ENCODE results near the gene ZNF774. TPM values are rescaled to one million over a fixed set of nuclear protein-coding genes. Genes with fewer than 3 reads are reported as not detected.

ZNF774 gene
- total RNA-seq, 1 donor from 2014 or later = 3.2 TPM

DNA sequence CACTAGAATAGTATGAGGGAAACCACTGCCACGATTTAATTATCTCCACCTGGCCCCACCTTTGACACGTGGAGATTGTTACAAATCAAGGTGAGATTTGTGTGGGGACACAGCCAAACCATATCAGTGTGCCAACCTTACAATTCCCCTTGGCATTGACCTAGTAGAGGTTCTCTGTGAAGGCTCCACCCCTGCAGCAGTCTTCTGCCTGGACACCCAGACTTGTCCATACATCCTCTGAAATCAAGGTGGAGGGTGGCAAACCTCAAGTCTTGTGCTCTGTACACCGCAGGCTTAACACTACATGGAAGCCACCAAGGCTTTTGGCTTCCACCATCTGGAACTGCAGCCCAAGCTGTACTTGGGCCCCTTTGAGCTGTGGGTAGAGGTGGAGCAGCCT, 27.2 kb downstream of the ZNF774 start:
- Mint-ChIP-seq H3K4me1 (ENCODE audit: low read depth) (no peaks in the 10 kb centered on the region), H3K27me3 (ENCODE audit: low read depth) (no peaks in the 10 kb centered on the region), H3K36me3 (ENCODE audit: low read depth) (peaks cover 4% of the 10 kb centered on the region), H3K4me3 (ENCODE audit: unreplicated experiment) (no peak overlapping the region), H3K27ac (ENCODE audit: unreplicated experiment) (no peak overlapping the region), H3K9me3 (ENCODE audit: low read depth) (peaks cover 4% of the 10 kb centered on the region)
- TF ChIP-seq, protein P1, sequence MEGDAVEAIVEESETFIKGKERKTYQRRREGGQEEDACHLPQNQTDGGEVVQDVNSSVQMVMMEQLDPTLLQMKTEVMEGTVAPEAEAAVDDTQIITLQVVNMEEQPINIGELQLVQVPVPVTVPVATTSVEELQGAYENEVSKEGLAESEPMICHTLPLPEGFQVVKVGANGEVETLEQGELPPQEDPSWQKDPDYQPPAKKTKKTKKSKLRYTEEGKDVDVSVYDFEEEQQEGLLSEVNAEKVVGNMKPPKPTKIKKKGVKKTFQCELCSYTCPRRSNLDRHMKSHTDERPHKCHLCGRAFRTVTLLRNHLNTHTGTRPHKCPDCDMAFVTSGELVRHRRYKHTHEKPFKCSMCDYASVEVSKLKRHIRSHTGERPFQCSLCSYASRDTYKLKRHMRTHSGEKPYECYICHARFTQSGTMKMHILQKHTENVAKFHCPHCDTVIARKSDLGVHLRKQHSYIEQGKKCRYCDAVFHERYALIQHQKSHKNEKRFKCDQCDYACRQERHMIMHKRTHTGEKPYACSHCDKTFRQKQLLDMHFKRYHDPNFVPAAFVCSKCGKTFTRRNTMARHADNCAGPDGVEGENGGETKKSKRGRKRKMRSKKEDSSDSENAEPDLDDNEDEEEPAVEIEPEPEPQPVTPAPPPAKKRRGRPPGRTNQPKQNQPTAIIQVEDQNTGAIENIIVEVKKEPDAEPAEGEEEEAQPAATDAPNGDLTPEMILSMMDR (IDR thresholded peaks at IDR 0.05) = no peak
- no peak for DNase-seq (ENCODE audit: low spot score)

DNA sequence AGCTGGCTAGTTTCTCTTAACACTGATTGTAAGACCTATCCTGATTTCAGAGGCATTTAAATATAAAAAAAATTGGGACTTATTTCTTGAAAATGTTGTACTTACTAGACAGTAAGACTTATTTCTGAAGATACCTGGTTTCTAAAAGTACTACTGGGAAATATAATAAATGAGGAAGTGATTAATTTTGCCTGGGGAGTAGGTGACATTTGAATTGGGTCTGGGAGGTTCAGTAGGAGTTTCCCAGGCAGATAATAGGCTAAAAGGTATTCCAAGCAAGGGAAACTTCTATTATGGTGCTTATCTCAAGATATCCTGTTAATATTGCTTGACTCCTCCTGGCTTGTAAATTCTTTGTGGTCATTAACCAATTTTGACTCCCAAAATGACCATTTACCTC, 29.4 kb downstream of the ZNF774 start:
- TF ChIP-seq, protein P1 (IDR thresholded peaks at IDR 0.05) = no peak
- H3K4me1 Mint-ChIP-seq (ENCODE audit: low read depth) = no peaks in the 10 kb centered on the region
- peaks cover 4% of the 10 kb centered on the region for H3K36me3 Mint-ChIP-seq (ENCODE audit: low read depth)
- H3K27ac Mint-ChIP-seq (ENCODE audit: unreplicated experiment) = no peak overlapping the region
- no peak overlapping the region for H3K4me3 Mint-ChIP-seq (ENCODE audit: unreplicated experiment)
- DNase-seq (ENCODE audit: low spot score) = no peak
- no peaks in the 10 kb centered on the region for H3K27me3 Mint-ChIP-seq (ENCODE audit: low read depth)
- peaks cover 4% of the 10 kb centered on the region for H3K9me3 Mint-ChIP-seq (ENCODE audit: low read depth)

DNA sequence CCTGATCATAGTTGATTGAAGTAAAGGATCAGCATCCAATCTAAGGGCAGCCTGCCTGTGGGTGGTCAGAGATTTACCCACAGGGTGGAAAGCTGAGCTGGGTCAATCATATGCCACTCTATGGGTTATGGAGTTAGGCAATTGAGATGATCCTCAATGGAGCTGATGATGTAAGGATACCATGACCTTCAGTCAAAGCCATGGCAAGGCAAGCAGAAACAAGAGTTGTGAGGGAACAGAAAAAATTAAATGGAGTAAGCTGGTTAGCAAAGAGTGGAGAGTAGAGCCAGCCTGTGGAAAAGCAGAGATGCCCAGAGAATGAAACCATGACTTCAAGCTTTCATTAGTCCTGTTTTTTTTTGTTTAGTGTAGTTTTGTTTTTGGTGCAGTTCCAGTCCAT, 30.2 kb downstream of the ZNF774 start:
- no peak overlapping the region for H3K4me3 Mint-ChIP-seq (ENCODE audit: unreplicated experiment)
- peaks cover 4% of the 10 kb centered on the region for H3K9me3 Mint-ChIP-seq (ENCODE audit: low read depth)
- H3K27me3 Mint-ChIP-seq (ENCODE audit: low read depth) = no peaks in the 10 kb centered on the region
- no peaks in the 10 kb centered on the region for H3K4me1 Mint-ChIP-seq (ENCODE audit: low read depth)
- DNase-seq (ENCODE audit: low spot score) = no peak
- TF ChIP-seq, protein P1 (IDR thresholded peaks at IDR 0.05) = no peak
- peaks cover 4% of the 10 kb centered on the region for H3K36me3 Mint-ChIP-seq (ENCODE audit: low read depth)
- no peak overlapping the region for H3K27ac Mint-ChIP-seq (ENCODE audit: unreplicated experiment)

DNA sequence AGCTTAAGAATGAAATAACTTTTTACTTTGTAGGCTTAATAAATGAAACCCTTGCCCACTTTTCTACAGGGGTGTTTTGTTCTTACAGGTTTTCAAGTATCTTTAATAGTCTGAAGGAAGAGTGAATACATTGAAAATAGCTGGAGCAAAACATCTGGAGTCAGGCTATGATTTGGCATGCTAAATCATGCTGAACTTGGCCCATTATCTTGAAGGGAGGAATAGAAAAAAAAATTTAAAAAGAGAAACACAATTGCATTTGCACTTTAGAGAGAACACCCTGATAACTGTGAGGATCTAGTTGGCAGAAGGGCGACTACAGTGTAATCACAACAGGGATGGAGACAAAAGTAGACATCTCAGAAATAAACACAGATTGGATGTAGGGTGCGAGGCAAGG, 34.1 kb downstream of the ZNF774 start:
- peaks cover 10% of the 10 kb centered on the region for H3K36me3 Mint-ChIP-seq (ENCODE audit: low read depth)
- TF ChIP-seq, protein P1 (IDR thresholded peaks at IDR 0.05) = no peak
- H3K9me3 Mint-ChIP-seq (ENCODE audit: low read depth) = no peaks in the 10 kb centered on the region
- no peak overlapping the region for H3K4me3 Mint-ChIP-seq (ENCODE audit: unreplicated experiment)
- H3K27me3 Mint-ChIP-seq (ENCODE audit: low read depth) = no peaks in the 10 kb centered on the region
- H3K27ac Mint-ChIP-seq (ENCODE audit: unreplicated experiment) = no peak overlapping the region
- DNase-seq (ENCODE audit: low spot score) = no peak
- H3K4me1 Mint-ChIP-seq (ENCODE audit: low read depth) = peaks cover 29% of the 10 kb centered on the region

DNA sequence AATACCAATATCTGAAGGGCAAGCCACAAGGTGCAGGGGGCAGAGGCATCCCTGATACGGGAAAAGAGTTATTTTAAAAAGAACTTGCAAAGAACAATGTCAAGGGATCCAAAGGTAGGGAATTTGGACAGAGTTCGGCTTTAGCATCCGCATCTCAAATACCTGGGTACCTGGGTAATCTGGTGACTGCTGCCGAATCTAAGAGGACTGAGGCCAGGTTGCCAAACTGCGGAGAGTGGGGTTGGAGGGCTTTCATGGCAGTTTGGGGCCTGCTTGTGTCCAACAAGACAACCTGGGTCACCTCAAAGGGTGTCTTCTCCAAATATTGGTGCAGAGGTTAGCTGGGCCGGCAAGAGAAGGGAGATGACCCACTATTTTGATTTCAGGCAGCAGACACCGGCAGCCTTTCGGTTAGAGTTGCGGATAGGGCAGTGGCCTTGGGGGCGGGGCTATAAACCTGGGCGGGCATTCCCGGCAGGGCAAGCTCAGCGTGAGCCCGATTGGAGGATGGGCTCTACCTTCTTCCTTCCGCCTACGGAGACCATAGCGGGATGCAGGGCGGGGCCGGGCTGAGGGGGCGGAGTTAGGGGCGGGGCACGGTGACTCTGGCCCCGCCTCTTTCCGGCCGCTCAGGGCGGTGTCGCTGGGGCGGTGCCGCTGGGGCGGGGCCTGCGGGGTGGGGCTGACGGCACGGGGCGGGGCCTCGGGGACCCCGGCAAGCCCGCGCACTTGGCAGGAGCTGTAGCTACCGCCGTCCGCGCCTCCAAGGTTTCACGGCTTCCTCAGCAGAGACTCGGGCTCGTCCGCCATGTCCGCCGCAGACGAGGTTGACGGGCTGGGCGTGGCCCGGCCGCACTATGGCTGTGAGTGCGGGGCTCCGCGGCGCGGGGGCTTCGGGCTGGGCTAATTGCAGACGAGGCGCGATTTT, 35.7 kb downstream of the ZNF774 start, which contains the start of gene IQGAP1:
Gene IQGAP1, plus strand, starts transcription at position 709 of the 928 bp plus-strand sequence. Its CDS starts 100 bp downstream, at position 809.
- TF ChIP-seq, protein P1 (IDR thresholded peaks at IDR 0.05) = no peak
- peaks cover 42% of the 10 kb centered on the region for H3K4me1 Mint-ChIP-seq (ENCODE audit: low read depth)
- peak within 1 kb of the TSS; percentile 90 for H3K4me3 Mint-ChIP-seq (ENCODE audit: unreplicated experiment)
- H3K27ac Mint-ChIP-seq (ENCODE audit: unreplicated experiment) = peak within 1 kb of the TSS; percentile 94
- no peaks in the 10 kb centered on the region for H3K9me3 Mint-ChIP-seq (ENCODE audit: low read depth)
- no peaks in the 10 kb centered on the region for H3K27me3 Mint-ChIP-seq (ENCODE audit: low read depth)
- peak; percentile 97 for DNase-seq (ENCODE audit: low spot score)
- H3K36me3 Mint-ChIP-seq (ENCODE audit: low read depth) = peaks cover 22% of the 10 kb centered on the region

Measured in chondrocyte (in vitro differentiated cells).